BLaER1 (cell line): ENCODE data around the gene KRT13.

Experiments used
- H3K27ac ChIP-seq: shearing (Covaris generic); formaldehyde crosslinking; 2 replicates; pipeline ENCODE4 v1.8.1; 2022
- H3K27me3 ChIP-seq: shearing (Covaris generic); formaldehyde crosslinking; 2 replicates; pipeline ENCODE4 v1.8.1; 2022
- H3K36me3 ChIP-seq: shearing (Covaris generic); formaldehyde crosslinking; 2 replicates; pipeline ENCODE4 v1.8.1; 2022
- H3K4me1 ChIP-seq: shearing (Covaris generic); formaldehyde crosslinking; 2 replicates; pipeline ENCODE4 v1.8.1; 2022
- H3K4me2 ChIP-seq: shearing (Covaris generic); formaldehyde crosslinking; 2 replicates; pipeline ENCODE4 v1.8.1; 2022
- H3K4me3 ChIP-seq: shearing (Covaris generic); formaldehyde crosslinking; 2 replicates; pipeline ENCODE4 v1.8.1; 2022
- H3K9ac ChIP-seq: shearing (Covaris generic); formaldehyde crosslinking; 2 replicates; pipeline ENCODE4 v1.8.1; 2022
- H3K9me3 ChIP-seq: shearing (Covaris generic); formaldehyde crosslinking; 2 replicates; pipeline ENCODE4 v1.8.1; 2022
- H4K20me1 ChIP-seq: shearing (Covaris generic); formaldehyde crosslinking; 2 replicates; pipeline ENCODE4 v1.8.1; 2022
- Cebpa-rat ChIP-seq: shearing (Covaris generic); IDR thresholded peaks from 2 replicates; pipeline ENCODE4 v1.8.1; 2022

The KRT13 gene

DNA sequence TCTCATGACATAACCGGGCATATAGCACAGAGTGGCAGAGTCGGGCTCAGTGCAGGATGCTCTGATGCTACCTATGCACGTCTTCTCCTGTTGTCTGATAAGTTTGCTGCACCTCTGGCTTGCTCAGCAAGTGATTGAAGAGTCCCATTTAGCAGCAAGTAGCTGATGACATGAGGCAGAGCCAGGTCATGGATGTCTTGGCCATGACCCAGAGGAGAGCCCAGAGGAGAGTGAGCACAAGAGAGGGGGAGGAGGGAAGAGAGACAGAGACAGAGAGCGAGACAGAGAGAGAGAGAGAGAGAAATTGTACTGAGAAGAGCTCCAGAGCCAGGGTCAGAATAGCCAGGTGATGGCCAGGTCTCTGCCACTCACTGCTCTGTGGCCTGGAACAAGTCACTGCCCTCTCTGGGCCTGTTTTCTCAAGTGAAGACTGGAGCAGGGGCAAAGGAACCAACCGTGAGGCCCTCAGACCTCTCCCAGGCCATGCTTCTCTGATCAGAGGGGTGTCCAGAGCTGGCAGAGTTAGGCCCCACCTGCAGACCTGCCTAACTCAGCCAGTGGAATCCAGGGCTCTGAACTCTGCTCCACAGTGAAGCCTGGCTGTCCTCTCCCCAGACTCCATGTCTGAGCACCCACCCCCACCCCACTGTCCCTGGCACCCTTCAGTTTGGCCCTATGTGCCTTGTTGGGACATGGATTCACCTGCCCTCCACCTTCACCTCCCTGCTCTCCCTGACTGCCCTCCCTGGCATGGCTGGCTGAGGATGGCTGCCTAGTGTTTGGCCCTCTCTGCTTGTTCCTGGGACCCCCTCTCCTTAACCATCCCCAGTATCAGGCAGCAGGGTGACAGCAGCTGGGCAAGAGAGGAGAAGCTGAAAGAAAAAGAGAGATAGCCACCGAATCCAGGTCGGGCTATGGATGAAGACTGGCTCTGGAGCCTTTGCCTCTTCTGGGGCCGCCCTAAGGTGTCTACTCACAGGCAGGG, 20.2 kb downstream of the KRT13 start:
- TF ChIP-seq Cebpa-rat: no peak
- Histone ChIP-seq H3K4me1 (peaks cover 4% of the 10 kb centered on the region), H3K36me3 (no peaks in the 10 kb centered on the region), H3K4me3 (no peak overlapping the region), H3K4me2 (no peak overlapping the region), H3K9me3 (no peaks in the 10 kb centered on the region), H4K20me1 (no peaks in the 10 kb centered on the region), H3K27ac (no peak overlapping the region), H3K27me3 (no peaks in the 10 kb centered on the region), H3K9ac (no peak overlapping the region)

DNA sequence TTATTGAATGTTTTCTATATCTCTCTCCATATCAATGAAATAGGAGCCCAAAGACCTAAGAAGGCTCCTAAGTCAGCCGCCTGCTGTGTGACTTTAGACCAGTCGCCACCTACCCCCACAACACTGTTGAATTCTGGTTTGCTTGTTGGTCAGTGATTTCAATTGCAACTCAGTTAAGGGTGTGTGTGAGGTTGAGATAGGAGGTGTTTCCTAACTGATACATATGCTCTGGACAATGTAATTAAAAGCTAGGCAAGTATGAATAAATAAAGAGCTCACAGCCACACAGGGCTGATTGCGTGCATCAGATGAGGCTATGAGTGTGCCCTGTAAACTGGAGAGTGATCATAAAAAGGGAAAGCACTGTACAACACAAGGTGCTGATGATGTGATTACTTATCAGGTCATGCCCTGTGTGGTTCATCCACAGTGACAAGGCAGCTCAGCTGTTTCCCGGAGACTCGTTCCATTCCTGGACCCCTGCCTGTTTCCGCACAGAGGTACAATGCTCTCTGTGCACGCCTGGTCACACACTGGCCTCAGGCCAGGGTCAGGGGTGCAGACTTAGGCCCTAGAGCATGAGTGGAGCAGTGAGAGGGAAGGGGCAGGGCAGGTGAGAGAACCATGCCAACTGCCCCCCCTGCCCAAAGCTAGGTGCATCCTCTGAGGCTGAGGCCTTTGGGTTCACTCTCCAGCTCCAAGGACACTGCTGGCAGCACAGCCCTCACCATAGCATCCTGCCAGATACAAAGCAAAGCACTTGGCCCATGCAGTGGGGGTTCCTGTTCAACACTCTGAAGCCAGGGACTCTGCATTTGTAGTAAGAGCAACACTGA, 21.2 kb downstream of the KRT13 start:
- Histone ChIP-seq H4K20me1 (no peaks in the 10 kb centered on the region), H3K9me3 (no peaks in the 10 kb centered on the region), H3K27me3 (no peaks in the 10 kb centered on the region), H3K4me2 (no peak overlapping the region), H3K36me3 (no peaks in the 10 kb centered on the region), H3K4me1 (peaks cover 7% of the 10 kb centered on the region; the same call in 1 of the 2 replicates), H3K27ac (no peak overlapping the region), H3K4me3 (no peak overlapping the region), H3K9ac (no peak overlapping the region)
- no peak for TF ChIP-seq Cebpa-rat

DNA sequence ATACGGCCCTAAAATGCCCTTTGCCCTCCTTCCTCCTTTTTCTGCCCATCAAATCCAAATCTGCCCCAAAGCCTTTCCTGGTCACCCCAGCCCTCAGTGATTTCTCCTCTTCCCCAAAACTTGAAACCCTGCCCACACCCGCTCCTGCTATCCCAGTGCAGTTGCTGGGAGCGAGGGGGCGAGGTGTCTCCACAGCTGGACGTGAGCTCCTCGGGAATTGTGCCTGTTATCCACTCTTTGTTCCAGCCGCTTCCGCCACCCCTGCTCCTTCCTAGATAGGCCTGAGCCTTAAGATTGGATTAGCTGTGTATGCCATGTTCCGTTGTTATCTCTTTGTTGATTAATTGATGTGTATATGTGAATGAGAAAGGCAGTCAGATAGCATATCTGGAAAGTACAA, 21.9 kb downstream of the KRT13 start:
- Histone ChIP-seq H3K9me3 (no peaks in the 10 kb centered on the region), H4K20me1 (no peaks in the 10 kb centered on the region), H3K27me3 (no peaks in the 10 kb centered on the region), H3K4me1 (peaks cover 7% of the 10 kb centered on the region; the same call in 1 of the 2 replicates), H3K4me2 (no peak overlapping the region), H3K27ac (no peak overlapping the region), H3K4me3 (no peak overlapping the region), H3K9ac (no peak overlapping the region), H3K36me3 (no peaks in the 10 kb centered on the region)
- no peak for TF ChIP-seq Cebpa-rat

DNA sequence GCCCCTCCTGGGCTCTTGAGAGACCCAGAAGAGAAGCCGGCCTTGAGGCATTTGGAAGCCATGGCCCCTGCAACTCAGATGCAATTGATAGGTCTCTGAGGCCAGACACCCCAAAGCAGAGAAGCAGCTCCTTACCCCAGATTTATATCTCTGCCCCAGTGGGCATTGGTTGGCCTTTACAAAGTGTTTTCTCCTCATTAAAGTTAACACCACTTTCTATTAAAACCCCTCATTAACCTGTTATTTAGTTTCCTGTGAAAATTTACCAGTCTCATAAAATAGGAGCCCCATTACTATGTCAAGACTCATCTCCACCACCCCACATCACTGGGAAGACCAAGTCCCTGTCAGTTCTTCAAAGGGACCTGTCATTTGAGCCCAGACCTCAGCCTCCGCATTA, 24.4 kb downstream of the KRT13 start, which contains the start of gene KRT35:
Gene KRT35, minus strand, starts transcription at position 116 of the 400 bp plus-strand sequence. Its CDS starts 54 bp downstream, at position 62.
- Histone ChIP-seq H3K4me2 (no peak within 1 kb of the TSS), H3K27me3 (no peaks in the 10 kb centered on the region)

DNA sequence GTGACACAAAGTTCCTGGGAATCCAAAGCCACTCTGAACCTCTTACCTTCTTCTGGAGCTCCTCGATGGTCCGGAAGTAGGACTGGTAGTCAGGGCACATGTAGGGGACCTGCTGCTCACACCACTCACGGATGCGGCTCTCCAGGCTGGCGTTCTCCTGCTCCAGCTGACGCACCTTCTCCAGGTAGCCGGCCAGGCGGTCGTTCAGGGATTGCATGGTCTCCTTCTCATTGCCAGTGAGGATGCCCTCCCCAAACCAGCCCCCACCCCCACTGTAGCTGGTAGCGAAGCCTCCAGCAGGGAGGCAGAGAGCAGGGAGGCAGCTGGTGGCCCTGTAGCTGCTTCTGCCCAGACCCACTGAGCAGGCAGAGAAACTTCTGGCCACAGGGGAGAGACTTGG, 24.8 kb downstream of the KRT13 start:
- H3K4me3 ChIP-seq: no peak overlapping the region
- no peaks in the 10 kb centered on the region for H3K27me3 ChIP-seq
- TF ChIP-seq Cebpa-rat: no peak
- no peak overlapping the region for H3K27ac ChIP-seq
- H3K4me1 ChIP-seq: peaks cover 7% of the 10 kb centered on the region; the same call in 1 of the 2 replicates
- no peak overlapping the region for H3K9ac ChIP-seq
- no peaks in the 10 kb centered on the region for H4K20me1 ChIP-seq
- no peaks in the 10 kb centered on the region for H3K9me3 ChIP-seq
- H3K4me2 ChIP-seq: no peak overlapping the region
- H3K36me3 ChIP-seq: no peaks in the 10 kb centered on the region

More for the DNA sequence above, 24.4 kb downstream of the KRT13 start, which contains the start of gene KRT35:
- Histone ChIP-seq H3K27ac (no peak within 1 kb of the TSS), H3K9me3 (no peaks in the 10 kb centered on the region), H3K4me3 (no peak within 1 kb of the TSS), H4K20me1 (no peaks in the 10 kb centered on the region), H3K4me1 (peaks cover 7% of the 10 kb centered on the region; the same call in 1 of the 2 replicates), H3K9ac (no peak within 1 kb of the TSS), H3K36me3 (no peaks in the 10 kb centered on the region)
- no peak for TF ChIP-seq Cebpa-rat

DNA sequence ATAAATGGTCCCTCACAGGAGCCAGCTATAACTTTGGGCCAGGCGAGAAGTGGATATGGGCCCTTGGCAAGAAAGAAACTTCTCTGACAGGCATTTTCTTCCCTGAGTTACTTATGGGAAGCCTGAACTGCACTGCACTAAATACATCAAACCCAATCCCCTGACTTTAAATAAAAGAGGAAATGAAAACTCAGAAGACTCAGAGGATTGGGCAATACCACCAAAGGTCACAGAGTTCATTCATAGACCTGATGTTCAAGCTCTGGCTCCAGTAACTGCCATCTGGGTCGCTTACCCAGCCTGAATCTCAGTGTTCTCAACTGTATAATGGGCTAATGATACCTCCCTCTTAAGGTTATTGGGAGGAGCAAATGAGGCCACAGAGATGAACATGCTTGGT, 25.3 kb downstream of the KRT13 start:
- no peak for TF ChIP-seq Cebpa-rat
- H3K9ac ChIP-seq: no peak overlapping the region
- H3K27me3 ChIP-seq: no peaks in the 10 kb centered on the region
- H3K27ac ChIP-seq: no peak overlapping the region
- H4K20me1 ChIP-seq: no peaks in the 10 kb centered on the region
- H3K4me3 ChIP-seq: no peak overlapping the region
- no peak overlapping the region for H3K4me2 ChIP-seq
- no peaks in the 10 kb centered on the region for H3K36me3 ChIP-seq
- H3K9me3 ChIP-seq: no peaks in the 10 kb centered on the region
- H3K4me1 ChIP-seq: peaks cover 7% of the 10 kb centered on the region; the same call in 1 of the 2 replicates

DNA sequence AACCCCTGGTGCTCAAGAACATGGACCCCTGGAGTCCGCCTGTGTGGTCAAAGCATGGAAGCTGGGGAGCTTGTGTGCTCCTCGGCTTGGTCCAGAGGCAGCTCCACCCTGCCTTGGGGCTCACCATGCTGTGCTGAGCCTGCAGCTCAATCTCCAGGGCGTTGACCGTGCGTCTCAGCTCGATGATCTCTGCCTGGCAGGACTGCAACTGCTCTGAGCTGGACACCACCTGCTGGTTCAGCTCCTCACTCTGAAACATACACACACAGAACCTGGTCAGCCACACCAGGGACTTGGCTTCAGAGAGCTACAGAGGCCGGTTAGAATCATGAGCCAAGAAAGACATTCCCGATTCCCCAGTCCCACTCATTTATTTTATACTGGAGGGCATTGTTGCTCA, 27.2 kb downstream of the KRT13 start:
- H3K4me3 ChIP-seq: no peak overlapping the region
- H4K20me1 ChIP-seq: no peaks in the 10 kb centered on the region
- no peaks in the 10 kb centered on the region for H3K36me3 ChIP-seq
- no peaks in the 10 kb centered on the region for H3K27me3 ChIP-seq
- H3K27ac ChIP-seq: no peak overlapping the region
- H3K9ac ChIP-seq: no peak overlapping the region
- no peaks in the 10 kb centered on the region for H3K9me3 ChIP-seq
- peaks cover 7% of the 10 kb centered on the region; the same call in 1 of the 2 replicates for H3K4me1 ChIP-seq
- H3K4me2 ChIP-seq: no peak overlapping the region
- no peak for TF ChIP-seq Cebpa-rat

DNA sequence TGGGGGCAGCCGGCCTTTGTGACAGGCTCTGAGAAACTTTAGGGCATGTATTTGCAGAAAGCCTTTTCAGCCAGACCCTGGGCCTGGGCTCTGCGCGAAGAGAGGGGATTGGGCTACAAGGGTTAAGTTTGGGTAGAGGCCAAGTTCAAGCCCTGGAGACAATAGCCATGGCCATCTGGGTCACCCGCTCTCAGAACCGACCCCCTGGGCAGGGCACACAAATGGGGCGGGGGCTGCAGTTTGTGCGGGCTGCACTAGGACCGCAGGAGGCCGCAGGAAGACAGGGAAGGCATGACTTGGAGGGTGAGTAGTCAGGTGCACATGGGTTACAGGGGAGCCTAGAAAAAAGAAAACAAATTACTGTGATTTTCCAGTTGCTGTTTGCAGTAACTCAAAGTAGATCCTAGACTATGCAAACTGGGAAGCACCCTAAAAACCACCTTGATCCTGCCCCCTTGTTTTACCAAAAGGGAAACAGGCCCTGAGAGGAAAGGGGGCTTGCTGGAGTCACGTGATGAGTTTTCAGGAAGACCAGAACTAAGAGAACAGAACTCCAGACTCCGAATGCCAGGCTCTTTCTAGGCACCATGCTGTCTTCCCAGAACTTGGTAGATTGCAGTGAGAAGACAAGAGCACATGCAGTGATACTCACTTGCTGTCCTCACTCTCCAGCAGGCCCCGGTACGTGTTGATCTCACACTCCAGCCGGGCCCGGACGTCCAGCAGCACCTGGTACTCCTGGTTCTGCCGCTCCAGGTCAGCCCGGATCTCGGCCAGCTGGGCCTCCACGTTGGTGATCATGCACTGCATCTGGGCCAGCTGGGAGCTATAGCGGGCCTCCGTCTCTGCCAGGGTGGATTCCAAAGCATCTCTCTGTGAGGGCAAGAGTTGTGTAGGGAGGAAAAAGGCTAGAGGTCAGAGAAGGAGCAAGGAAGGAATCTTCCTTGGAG, 28.3 kb downstream of the KRT13 start:
- Histone ChIP-seq H3K36me3 (no peaks in the 10 kb centered on the region), H3K4me3 (no peak overlapping the region), H3K27ac (no peak overlapping the region), H4K20me1 (no peaks in the 10 kb centered on the region), H3K4me2 (no peak overlapping the region), H3K4me1 (peaks cover 7% of the 10 kb centered on the region; the same call in 1 of the 2 replicates), H3K27me3 (no peaks in the 10 kb centered on the region), H3K9ac (no peak overlapping the region), H3K9me3 (peaks cover 4% of the 10 kb centered on the region; the same call in 1 of the 2 replicates)
- TF ChIP-seq Cebpa-rat: no peak

DNA sequence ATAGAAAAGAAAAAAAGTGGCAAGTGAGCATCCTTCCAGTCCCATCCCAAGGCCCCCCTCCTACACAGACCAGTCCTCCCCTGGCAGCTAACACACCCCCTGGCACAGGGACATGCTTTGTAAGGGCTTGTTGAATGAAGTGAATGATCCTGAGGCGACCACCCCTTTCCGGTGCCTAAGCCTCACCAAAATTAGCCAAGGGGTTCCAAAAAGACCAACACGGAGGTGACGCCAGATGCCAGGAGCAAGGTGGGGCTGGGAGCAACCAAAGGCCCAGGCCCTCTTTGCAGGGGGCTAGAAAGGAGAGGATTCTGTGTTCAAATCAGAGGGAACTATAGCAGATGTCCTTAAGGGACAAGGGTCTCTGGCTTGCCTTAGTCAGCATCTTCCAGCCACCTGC, 30.0 kb downstream of the KRT13 start:
- H3K4me1 ChIP-seq: peaks cover 7% of the 10 kb centered on the region; the same call in 1 of the 2 replicates
- H3K4me2 ChIP-seq: no peak overlapping the region
- no peaks in the 10 kb centered on the region for H3K27me3 ChIP-seq
- H4K20me1 ChIP-seq: no peaks in the 10 kb centered on the region
- H3K9me3 ChIP-seq: peaks cover 18% of the 10 kb centered on the region
- no peak overlapping the region for H3K9ac ChIP-seq
- no peaks in the 10 kb centered on the region for H3K36me3 ChIP-seq
- TF ChIP-seq Cebpa-rat: no peak
- H3K4me3 ChIP-seq: no peak overlapping the region
- H3K27ac ChIP-seq: no peak overlapping the region
